GM18868 (cell line): ENCODE data around the gene EEF2.

Experiments
- ATAC-seq: cut with Tn5 transposase; IDR thresholded peaks from one replicate; pipeline ENCODE4 v1.9.1; 2021; ENCODE audit warnings: mild to moderate bottlenecking, moderate library complexity; ENCODE audit not compliant: unreplicated experiment

The EEF2 gene

DNA sequence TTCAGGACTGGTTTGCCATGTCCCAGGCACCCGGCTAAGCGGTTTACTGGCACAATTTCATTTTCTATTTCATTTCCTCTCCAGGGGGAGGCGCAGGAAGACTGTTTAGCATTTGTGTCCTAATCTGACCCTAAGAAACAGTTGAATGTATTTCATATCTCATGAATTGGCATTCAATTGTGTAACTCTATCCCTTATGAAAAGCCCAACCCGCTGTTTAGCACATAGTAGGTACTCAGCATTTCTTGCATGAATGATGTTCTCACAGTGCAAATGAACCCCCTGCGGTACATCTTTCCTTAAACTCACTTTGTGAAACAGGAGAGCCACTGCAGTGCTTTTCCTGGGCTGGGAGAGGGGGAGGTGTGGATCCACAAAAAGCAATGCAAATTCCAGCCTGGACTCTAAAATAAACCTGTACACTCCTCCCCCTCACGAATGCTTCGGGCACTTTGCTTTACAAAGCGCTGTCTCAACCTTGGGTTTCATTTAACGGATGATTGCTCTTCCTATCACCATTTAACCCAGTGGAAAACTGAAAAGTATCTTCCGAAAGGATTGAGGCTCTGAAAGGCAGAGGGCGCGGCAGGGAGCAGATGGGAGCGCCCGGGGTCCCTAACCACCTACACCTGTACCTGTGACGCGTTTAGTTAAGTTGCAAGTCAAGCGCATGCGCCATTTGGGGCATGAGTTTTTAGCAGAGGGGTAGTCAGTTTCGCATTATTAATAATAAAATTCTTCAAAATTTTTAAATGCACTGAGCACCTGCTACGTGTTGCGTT is 1.2 kb upstream of the EEF2 start:
- no peak for ATAC-seq

DNA sequence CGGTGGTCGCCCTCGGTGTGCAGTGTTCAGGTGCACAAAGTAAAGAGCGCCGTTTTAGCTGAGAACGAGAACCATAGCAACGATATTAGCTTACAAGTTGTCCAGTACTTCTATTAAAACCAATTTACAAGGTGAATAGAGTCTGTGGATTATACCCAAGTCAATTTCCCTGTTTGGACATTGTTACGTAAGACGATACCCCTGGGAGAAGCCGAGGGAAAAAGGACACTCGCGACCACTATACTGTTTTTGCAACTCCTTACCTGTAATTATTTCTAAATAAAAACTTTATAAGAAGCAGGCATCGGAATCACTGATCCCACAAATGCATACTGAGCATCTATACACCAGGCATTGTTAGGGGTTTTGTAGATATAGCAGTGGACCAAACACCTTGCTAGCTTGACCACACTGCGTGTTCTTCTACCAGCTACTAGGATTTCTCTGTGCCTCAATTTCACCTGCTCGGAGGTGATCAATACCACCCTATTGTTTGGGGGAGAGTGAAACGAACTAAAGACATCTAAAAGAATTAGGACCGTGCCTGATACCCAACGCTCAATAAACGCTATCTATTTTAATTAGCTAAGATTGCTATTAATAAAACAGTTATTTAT is 488 bp upstream of the EEF2 start:
- ATAC-seq, result no peak

- ATAC-seq, result no peak
These were observed 717 bp downstream of the EEF2 start for GRCh38 chr19:3984584-3984907.

GRCh38 chr19:3983936-3984583 is 1.2 kb downstream of the EEF2 start:
- no peak for ATAC-seq

DNA sequence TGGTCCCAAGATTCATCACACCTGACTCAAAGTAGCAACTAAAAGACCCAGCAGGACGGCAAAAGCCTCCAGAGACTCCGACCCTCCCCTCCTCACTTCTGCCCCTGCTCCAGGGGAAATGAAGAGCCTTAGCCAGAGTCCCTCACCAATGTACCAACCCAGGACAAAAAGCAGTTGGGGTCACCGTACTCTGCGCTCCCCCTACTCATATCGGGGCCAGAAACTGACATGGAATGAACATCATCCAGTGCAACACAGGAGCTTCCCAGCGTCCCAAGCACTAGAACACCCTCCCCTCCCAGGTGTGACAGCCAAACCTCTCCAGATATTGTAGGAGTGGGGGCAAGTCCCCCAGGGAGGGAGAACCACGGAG is 1.7 kb downstream of the EEF2 start:
- no peak for ATAC-seq

DNA sequence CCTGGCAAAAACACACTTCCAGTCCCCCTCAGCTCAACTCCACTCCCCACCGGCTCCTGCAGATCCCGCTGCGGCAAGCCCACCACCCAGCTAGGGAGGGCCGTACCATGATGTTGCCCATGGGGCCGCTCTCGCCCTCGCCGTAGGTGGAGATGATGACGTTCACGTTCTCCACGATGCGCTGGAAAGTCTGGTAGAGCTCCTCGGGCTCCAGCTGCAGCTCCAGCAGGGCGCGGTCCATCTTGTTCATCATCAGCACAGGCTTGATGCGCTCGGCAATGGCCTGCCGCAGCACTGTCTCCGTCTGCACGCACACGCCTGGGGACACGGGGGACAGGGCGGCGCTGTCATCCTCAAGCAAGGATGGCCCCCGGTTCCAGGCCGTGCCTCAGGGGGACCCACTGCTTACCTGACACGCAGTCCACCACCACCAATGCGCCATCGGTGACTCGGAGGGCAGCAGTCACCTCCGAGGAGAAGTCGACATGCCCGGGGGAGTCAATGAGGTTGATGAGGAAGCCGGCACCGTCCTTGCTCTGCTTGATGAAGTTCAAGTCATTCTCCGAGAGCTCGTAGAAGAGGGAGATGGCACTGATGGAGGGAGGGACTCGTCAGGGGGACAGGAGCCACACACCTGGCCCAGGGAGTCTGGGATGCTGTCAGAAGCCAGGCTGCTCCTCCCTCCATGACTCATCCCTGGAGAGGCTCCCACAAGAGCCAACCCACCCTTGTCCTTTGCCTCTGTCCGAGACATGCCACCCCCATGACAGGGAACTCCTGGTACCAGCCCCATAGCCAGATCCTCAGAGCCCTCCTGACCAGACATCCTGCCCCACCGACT is 2.3 kb downstream of the EEF2 start:
- no peak for ATAC-seq

DNA sequence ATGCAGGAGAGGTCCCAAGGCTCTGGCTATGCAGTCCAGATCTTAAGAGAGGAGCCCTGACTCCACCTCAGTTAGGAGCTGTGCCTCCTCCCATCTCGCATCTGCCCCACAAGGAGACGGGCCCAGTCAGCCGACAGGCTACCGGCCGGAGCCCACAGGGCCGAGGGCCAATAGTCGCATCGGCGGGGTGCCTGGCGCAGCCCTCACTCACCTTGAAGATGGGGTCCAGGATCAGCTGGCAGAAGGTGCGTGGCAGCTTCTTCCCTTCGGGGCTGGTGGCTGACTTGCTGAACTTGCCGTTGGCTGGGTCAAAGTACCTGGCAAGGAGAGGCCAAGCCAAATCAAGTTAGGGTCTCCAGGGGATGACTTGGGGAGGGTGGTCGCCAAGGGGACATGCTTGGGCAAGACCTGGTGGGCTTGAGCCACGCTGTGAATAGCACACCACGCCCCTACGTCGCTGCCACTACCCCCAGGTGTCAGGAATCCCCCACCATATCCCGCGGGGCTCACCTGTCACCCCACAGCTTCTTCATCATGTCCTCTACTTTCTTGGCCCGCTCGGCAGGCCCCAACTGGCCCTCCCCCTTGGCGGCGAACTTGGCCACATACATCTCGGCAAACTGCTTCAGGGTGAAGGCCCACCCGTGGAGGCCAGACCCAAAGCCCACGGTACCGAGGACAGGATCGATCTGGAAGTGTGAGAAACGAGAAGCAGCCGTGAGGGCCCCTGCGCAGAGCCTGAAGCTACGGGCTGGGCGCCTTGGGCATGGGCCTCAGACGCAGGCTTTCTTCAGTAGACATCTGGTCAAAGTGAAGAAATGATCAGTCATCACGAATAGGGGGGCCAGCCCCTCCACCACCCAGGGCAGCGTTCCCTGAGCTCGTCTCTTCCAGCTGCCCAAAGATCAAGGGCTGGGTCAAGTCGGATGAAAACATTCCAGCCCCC is 3.3 kb downstream of the EEF2 start:
- ATAC-seq, result no peak

GRCh38 chr19:3981373-3981735 is 3.9 kb downstream of the EEF2 start:
- ATAC-seq, result no peak

GRCh38 chr19:3980353-3981251 is 4.7 kb downstream of the EEF2 start:
- ATAC-seq, result no peak

- ATAC-seq, result no peak
These were observed 5.5 kb downstream of the EEF2 start for GRCh38 chr19:3979674-3980352.

DNA sequence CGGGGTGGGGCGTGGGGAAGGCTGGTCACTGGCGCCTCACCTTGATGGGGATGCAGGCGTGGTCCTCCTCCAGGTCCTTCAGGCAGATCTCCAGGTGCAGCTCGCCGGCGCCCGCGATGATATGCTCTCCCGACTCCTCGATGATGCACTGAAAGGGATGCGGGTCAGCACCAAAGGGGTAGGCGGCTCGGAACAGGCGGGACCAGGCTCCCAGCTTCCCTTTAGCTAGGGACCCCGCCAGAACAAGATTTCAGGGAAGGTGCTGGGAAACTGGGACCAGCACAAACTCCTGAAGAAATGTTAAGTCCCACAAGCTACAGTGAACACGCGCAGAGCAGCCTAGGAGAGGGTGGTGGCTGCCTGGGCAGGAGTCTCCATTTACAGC is 6.0 kb downstream of the EEF2 start:
- no peak for ATAC-seq

GRCh38 chr19:3978145-3978544 is 7.1 kb downstream of the EEF2 start:
- ATAC-seq, result no peak

- no peak for ATAC-seq
These were observed 7.8 kb downstream of the EEF2 start for GRCh38 chr19:3977242-3978143.

DNA sequence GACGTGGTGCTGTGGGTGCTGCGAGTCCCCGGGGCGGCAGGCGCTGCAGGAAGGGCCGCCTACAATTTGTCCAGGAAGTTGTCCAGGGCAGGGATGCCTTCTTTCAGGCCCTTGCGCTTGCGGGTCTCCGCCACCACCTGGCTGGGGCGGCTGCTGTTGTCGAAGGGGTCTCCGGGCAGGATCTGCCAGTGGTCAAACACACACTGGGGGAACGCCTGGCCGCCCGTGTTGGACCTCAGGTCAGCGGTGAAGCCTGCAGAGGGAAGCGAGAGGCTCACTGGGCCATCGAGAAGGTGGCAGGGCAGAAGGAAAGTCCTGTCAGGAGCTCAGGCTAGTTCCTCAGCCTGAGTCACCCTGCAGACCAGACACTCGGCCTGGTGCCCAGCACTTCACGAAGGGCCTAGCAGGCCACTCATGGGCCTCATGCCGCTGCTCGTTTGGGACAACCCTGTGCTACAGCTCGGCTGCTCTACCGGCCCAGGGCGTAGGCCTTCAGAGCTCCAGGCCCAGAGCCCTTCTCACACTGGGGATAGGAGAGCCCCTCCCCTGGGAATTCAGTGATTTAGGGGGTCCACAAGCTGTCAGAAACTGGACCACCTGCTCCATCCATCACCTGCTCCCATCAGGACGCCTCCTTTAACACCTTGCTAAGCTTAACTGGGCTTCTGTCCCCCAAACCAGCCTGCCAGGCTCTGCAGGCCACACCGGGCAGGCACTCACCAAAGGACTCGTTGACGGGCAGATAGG is 8.6 kb downstream of the EEF2 start:
- no peak for ATAC-seq

- no peak for ATAC-seq
These were observed 9.6 kb downstream of the EEF2 start for GRCh38 chr19:3975637-3976087.

- ATAC-seq, result no peak
These were observed 10.1 kb downstream of the EEF2 start for GRCh38 chr19:3975144-3975543.
